ENCODE measurements around the gene WDR27.

The WDR27 gene

GRCh38 chr6:169640983-169641382 lies 60.8 kb downstream of the WDR27 start:
- H3K9me3 ChIP-seq (ENCODE audit: control insufficient read depth, insufficient read depth, low read depth, low read length) = no peaks in the 10 kb centered on the region
- no peak for TF ChIP-seq ZBTB44 (tag by site-specific recombination; IDR thresholded peaks at IDR 0.05)
- no peak for TF ChIP-seq ZNF518A (tag by site-specific recombination; conservative IDR thresholded peaks at IDR 0.05; ENCODE audit: low read depth)
- no peak for TF ChIP-seq ZNF341 (tag by site-specific recombination; IDR thresholded peaks at IDR 0.05; ENCODE audit: low read depth)
- no peak for TF ChIP-seq ZFP3 (tag by site-specific recombination; IDR thresholded peaks at IDR 0.05; ENCODE audit: low read depth)
- no peak for TF ChIP-seq ZNF266 (tag by site-specific recombination; IDR thresholded peaks at IDR 0.05; ENCODE audit: low read depth)
- TF ChIP-seq ZNF324 (tag by site-specific recombination; IDR thresholded peaks at IDR 0.05) = no peak
- no peak for TF ChIP-seq PBX3 (CRISPR knock-in tag; IDR thresholded peaks at IDR 0.05)
- no peak for TF ChIP-seq ZNF157 (tag by site-specific recombination; IDR thresholded peaks at IDR 0.05)
- TF ChIP-seq ZNF37A (tag by site-specific recombination; IDR thresholded peaks at IDR 0.05) = no peak
- TF ChIP-seq PRDM6 (tag by site-specific recombination; IDR thresholded peaks at IDR 0.05) = no peak
- TF ChIP-seq KLF10 (tag by site-specific recombination; IDR thresholded peaks at IDR 0.05) = no peak
- TF ChIP-seq KLF8 (tag by site-specific recombination; IDR thresholded peaks at IDR 0.05) = no peak
- no peak for TF ChIP-seq RBAK (tag by site-specific recombination; IDR thresholded peaks at IDR 0.05)
- no peak for TF ChIP-seq ZNF549 (tag by site-specific recombination; IDR thresholded peaks at IDR 0.05)
- no peak for TF ChIP-seq REST (tag by site-specific recombination; IDR thresholded peaks at IDR 0.05)
- no peak for TF ChIP-seq TCF7L2 (IDR thresholded peaks at IDR 0.05; ENCODE audit: borderline replicate concordance, low read depth, low read length)
- TF ChIP-seq SP2 (tag by site-specific recombination; IDR thresholded peaks at IDR 0.05) = no peak
- TF ChIP-seq ZNF26 (tag by site-specific recombination; IDR thresholded peaks at IDR 0.05) = no peak
- peaks cover 0 to 18% of the 10 kb centered on the region in 2 experiments; a peak in 1 of 3 replicates for H3K36me3 ChIP-seq (ENCODE audit: control insufficient read depth in 2 of 2, insufficient read depth in 1 of 2, low read length in 2 of 2)
- no peaks in the 10 kb centered on the region for H3K4me1 ChIP-seq (ENCODE audit: control insufficient read depth, insufficient read depth, low read length)
- ChIA-PET POLR2A (interaction anchor here (0.6 kb wide), 1 partner anchor 751 kb away, joined by 3 read pairs; no protein-coding TSS in a partner anchor), CTCF (no interaction called here)
- no peak overlapping the region for H3K4me3 ChIP-seq (ENCODE audit: low read depth, low read length)
- no peak overlapping the region for H3K27ac ChIP-seq (ENCODE audit: extremely low read depth, low read depth, low read length)

Data from HEK293 (cell line).